ENCODE data around the gene RBFOX2.

- TF ChIP-seq CREB1 (IDR thresholded peaks at IDR 0.05; ENCODE audit: low read depth) (no peak), USF1 (IDR thresholded peaks at IDR 0.05) (no peak), CEBPB (IDR thresholded peaks at IDR 0.05) (no peak), TCF12 (IDR thresholded peaks at IDR 0.05; ENCODE audit: low read depth) (no peak), TAF1 (IDR thresholded peaks at IDR 0.05; ENCODE audit: low read depth) (no peak), REST (IDR thresholded peaks at IDR 0.05; ENCODE audit: low read depth) (no peak), FOXM1 (IDR thresholded peaks at IDR 0.05; ENCODE audit: borderline replicate concordance, low read depth) (no peak), EP300 (IDR thresholded peaks at IDR 0.05; ENCODE audit: borderline replicate concordance) (no peak), EGR1 (IDR thresholded peaks at IDR 0.05) (no peak), RAD21 (IDR thresholded peaks at IDR 0.05; ENCODE audit: low read depth) (no peak), ZBTB7A (IDR thresholded peaks at IDR 0.05; ENCODE audit: low read depth) (no peak)
These were observed 24.9 kb upstream of the RBFOX2 start for GRCh38 chr22:36053242-36054147.

Data from Ishikawa (cell line).